Activated CD4-positive, alpha-beta T cell treated with anti-CD3 and anti-CD28 coated beads for 48 hours (primary cell): Measurements from ENCODE around the gene KCNAB1.

Source experiments
- DNase-seq: peaks from one replicate; pipeline ENCODE4 v3.0.0-alpha.2; 2020

KCNAB1 gene

DNA sequence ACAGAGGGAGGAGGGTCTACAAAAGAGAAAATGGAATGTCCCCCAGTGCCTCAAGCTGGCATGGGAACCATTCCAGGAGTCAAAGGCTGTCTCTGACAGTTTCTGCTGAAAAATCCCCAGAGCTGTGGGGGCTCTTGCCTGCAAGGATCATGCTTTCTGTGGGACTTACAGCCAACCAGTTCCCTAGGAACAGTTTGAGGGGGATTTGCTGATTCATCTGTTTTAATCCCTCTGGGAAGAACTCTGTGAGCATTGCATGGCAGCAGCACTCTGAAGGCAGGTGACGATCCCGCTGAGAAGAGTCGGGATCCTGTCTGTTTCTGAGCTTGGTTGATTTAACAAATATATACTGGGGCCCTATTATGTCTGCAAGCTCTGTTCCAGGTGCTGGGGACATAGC lies 258.5 kb downstream of the KCNAB1 start:
- DNase-seq, result no peak

DNA sequence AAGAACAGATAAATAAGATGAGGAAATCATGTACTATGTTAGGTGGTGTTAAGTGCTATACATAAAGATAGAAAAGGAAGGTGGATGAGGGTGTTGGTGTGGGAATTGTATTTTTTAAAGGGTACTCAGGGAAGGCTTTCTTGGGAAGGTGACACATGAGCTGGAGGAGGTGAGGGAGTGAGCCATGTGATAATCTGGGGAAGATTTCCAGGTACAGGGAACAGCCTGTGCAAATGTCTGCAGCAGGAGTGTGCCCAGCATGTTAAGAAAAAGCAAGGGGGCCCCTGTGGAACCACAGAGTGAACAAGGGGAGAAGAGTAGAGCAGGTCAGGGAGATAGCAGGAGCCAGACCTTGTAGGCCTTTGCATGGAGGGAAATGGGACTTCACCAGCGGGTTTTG lies 258.9 kb downstream of the KCNAB1 start:
- DNase-seq, result no peak

DNA sequence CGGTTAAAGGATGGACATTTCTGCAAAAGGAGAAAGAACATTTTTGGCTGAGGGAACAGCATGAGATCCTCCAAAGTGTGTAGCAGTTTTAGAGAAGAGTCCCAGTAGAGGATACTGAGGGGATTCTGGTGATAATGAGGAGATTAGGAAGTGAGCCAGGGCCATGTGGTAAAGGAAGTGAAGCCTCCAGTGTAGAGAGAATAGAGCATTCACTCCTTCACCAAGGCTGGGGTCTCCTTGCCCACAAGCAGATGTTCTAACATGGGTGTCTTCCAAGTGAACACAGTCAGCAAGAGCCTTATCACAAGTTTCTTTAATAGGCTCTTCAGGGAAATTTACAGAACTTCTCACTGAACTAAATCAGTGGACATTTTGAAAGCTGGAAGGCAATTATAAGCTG lies 260.9 kb downstream of the KCNAB1 start:
- no peak for DNase-seq

DNA sequence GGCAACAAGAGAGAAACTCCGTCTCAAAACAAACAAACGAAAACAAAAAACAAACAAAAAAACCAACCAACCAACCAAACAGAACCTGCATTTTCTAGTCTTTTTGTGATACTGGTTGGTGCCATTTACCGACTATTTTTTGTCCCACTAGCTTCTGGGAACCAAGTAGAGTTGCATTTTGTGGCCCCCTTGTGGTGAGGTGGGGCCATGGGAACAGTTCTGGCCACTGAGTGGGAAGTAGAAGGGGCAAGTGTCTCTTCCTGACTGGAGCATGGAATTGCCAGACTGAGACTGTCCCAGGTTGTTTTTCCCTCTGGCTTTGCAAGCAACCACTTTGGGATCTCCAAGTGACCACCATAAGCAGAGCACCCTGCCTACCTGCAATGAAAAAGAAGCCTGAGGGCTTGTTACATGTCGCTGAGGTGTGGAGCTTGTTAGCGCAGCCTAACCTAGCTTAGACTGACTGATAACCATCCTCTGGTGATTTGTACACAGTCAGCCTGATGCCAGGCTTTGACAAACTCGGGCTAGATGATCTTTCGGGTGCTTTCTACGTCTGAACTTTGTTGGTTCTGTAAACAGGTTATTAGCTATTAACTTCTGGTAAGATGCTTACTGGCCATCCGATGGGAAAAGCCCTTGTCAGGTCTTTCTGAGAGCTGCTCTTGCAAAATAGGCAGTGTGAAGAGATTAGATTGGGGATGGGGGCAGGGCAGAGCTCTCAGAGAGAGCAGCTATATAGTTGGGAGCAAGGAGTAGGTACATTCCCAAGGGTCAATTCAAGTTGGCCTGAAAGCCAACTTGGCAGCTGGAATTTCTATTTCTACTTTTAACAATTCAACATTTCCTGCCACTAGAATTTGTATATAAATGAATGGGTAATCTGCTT lies 262.3 kb downstream of the KCNAB1 start:
- peak; percentile 32 for DNase-seq

DNA sequence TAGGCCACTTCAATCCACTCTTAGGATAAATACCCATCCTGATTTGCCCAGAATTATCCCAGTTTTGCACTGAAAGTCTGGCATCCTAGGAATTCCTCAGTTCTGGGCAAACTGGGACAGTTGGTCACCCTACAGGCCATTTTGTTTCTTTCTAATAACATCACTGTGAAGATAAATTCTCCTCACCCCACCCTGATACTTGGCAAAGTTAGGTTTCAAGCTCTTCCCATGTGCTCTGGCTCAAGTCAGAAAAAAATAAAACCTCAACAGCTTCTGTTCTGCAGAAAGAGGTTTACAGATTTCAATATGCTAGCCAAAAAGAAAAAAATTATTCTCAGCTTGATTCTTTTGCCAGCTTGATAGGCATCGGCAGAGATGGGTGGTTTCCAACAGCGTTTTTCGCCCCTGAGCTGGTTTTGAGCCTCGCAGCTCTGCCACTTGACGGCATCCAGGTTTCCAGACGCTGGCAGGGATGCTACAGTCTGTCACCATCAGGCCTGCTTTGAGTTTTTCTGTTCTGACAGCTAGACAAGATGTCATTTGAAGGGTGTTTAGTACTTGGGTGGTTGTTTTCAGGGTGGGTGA lies 263.2 kb downstream of the KCNAB1 start:
- no peak for DNase-seq

DNA sequence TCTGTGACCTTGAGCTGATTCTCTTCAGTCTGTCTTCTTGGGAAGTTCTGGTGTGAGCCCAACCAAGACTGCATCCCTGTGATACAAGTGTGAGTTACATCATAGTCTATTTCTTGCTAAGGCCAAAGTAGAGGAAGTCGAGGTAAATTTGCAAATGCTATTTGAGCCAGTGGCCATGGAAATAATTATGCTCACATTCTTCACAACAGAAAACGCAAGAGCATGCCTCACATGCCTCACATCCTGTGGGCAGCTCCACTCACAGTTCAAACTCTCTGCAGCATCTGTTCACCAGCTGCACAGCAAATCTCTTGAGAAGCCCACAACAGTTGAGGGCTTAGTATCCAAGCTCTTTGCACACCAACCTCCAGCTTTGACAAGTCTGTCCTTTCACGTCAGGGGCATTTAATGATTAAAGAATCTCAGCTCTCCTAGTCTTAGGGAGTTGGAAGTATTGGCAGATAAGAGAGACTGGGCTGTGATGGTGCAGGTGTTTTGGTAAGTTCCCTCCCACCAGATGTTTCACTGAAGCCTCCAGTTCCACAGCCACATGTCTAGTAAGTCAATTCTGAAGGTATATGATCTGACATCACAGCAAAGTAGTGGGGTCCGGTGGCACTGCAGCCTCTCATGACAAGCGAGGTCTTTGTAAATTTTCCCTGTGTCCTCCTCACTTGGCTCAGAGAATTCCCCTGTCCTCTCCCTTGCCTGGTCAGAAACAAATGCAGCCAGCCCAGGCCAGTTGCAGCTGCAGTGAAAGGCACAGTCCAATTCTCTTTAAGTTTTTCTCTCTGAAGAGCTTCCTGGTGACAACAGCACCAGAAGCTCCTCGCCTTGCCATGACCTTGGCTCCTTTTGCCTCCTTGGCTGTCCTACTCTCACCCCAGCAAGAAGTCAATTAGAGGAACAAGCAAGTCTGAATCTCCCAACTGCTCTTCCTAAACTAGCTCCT lies 268.4 kb downstream of the KCNAB1 start:
- no peak for DNase-seq

DNA sequence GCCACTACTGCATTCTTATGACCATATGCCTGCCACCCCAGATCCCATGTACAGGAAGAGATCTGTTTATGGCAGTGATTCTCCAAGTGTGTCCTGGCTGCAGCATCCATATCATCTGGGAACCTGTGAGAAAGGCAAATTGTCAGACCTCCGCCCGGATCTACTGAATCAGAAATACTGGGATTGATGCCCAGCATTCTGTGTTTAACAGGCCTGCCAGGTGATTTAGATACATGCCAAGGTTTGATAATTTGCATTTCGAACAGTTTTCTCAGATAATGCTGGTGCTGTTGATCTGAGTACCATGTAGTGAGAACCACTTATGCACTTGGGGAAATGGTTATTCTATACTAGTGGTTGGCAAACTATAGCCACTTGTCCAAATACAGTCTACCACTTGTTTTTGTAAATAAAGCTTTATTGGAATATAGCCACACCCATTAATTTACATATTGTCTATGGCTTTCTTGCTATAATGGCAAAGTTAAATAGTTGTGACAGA lies 269.1 kb downstream of the KCNAB1 start:
- no peak for DNase-seq

DNA sequence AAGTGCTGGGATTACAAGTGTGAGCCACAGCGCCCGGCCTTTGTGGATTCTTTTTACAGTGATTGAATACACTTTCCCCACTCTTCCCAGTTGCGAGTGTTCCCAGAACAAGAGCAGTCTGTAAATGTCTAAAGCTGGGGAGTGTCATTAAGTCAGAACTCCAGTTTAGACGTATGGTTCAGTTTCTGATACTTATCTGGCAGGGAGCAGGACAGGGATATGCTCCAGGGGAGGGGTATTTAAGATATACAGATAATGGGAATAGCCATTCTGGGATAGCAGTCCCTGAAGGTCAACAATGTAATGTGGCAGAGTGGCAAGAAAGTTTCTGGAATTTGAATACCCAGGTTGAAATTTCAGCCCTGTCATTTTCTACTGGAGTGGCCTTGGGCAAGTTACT lies 270.5 kb downstream of the KCNAB1 start:
- DNase-seq, result no peak

DNA sequence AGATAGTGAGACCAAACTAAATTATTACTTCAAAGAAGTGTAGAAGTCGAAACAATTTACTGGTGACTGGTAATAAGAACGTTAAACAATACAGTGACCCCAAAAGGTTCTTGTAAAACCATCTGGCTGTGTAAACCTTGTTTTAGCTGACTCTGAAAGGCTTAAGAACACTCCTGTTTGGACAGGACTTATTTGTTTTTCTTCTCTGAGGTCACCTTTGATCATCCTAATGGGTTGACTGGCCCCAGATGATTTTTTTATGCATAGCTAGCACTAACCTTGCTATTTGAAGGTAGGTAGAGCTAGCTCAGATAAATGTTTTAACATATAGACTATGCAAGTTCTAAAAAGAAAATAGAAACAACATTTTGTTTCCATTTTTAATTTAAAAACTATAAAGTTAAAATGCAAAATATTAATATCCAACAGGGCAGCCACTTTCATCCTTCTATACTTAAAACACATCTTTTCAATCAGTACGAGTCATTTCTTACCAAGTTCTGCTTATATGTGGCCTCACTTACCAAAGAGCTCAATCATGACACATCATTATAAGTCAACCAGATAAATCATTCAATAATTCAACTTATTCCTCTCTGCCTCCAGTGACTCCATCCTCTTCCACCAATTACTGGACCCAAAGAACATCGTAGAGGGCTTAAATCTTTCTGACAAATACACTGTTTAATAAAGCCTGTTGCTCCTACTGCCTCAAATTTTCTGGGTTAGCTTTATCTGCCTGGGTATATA lies 275.8 kb downstream of the KCNAB1 start:
- DNase-seq, result no peak

DNA sequence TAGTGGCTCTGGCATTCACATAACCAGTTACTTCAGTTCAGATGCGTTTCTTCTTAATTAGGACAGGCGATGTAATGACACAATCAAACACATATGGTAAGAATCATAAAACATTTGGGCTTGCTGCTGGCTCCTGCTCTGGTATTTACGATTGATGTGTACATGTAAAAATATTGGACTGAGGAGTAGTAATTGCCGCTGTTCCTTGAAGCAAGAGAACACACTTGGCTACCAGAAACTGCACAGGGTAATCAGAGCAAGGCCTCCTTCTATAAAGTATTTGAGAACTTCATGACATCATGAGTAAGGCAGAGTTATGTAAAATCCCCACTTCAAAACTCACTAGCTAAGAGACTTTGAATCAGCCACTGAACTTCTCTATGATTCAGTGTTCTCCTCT lies 276.5 kb downstream of the KCNAB1 start:
- no peak for DNase-seq

DNA sequence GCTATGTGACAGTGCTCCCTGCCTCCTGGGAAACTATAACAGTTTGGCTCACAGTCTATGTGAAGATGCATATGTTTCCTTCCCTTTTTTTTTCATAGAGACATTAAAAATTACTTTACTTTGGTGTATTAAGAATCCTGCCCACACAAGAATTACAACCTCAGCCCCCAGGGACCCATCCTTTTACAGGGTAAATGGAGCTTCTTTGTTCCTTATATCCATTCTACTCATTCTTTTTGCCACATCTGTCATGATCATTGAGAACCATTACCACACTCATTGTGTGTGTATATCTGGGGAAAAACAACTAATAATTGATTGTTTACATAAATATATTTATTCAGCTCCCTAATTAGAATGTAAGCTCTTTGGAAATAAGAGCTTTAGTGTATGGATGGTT lies 277.2 kb downstream of the KCNAB1 start:
- DNase-seq, result no peak

DNA sequence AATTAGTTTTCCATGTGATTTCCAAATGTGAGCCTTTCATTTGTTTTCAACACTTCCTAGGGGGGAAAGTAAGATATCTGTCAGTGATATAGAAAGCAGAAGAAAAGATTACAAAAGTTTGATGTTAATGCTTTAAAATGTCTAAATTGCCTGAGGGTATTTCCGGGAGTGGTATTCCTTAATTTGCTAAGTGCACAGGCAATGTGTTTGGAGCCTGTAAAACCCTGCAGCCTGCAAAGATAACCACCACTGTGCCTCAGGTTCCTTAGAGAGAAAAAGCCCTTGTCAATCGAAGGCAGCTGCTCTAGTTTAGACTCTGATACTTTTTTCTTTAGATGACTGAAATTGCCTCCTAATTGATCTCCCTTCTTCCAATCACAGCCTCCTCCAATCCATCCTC lies 279.7 kb downstream of the KCNAB1 start:
- DNase-seq, result no peak

DNA sequence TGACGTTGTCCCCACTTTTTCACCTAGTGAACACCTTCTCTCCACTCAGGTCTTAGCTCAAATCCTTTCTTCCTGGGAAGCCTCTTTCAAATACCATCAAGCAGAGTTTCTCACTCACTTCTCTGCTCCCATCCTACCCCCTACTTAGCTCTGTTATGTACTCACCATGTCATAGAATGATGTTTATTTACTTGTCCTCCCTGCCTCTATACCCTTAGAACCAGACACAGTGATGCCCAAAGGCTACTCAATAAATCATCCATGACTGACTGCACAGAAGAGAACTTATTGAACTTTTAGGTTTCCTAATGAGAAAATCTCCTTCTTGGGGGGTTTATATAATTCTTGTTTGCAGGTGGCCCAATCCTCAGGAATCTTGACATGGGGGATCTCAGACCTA lies 280.4 kb downstream of the KCNAB1 start:
- DNase-seq, result no peak

DNA sequence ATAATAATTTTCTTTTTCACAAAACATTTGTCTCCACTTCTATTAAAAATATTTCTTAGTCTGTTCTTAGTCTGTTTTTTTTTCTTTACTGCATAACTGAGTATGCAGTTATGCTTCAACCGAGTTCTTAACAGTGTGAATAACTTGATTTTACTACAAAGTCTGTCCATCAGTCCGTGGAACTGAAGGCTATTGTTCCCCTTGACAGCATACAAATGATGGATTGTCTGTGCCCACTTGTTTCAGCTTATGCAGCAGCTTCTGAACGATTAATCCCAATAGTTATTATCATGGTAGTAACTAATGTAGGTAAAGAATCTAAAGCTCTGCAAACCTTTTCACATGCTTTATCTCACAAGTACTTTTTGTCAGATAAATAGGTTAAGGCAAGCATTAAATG lies 283.8 kb downstream of the KCNAB1 start:
- DNase-seq, result no peak

DNA sequence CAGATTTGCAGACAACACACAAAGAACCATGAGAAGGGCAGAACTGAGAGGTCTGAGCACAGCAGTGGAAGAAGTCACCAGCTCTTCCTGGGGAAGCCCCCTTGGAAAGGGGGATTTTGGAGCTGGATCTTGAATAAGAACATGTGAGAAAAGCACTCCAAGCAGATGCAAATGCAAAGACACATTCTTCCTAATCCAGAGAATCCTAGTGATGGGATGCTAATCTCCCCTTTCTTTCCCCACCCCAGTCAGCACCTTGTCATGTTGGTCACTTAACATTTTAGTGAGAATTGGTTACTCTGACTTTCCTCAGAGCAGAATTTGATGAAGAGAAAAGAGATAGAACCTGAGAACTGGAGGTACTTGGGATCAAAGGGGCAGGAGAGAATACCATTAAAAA lies 286.0 kb downstream of the KCNAB1 start:
- DNase-seq, result no peak

DNA sequence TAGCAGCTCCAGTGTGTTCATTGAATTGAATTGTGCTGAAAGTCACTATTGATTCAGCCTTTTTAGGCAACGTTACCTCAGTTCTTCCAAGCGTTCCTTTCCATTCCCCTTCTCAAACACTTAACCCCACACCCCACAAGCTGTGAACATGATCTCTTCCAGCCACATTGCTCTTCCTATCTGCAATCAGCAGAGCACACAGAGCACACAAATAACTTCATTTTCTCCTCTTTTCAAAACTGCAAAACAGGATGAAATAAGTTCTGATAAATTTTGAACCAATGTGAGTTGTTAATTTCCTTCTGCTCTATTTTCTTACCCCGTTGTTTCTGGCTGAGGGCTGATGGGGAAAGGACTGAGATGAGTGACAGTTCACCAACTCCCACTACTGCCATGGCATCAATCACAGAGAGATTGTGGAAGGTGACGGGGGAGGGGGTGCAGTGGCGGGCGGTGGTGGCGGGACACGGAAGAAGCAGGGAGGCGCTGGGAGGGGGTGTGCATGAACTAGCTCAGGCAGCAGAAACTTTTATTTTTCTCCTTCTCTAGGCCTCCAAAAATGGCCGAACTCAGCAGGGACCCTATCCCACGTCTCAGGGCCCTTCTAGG lies 287.3 kb downstream of the KCNAB1 start:
- DNase-seq, result no peak

DNA sequence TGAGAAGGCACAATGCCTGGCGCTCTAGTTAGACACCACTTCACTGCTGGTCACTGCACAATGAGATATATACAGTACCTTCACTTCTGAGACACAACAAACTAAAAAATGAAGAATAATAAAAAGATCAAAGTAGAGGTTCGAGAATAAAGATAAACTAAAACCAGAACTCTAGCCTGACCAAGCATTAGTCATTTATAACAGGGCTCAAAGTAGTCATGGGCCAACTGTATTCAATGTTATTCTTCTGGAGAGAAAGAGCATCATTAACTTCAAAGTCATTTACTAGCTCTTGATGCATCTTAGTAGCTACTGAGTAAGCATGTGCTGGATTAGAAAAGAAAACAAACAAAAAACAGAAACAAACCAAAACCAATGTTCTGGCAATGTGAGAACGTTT lies 289.3 kb downstream of the KCNAB1 start:
- DNase-seq, result no peak

DNA sequence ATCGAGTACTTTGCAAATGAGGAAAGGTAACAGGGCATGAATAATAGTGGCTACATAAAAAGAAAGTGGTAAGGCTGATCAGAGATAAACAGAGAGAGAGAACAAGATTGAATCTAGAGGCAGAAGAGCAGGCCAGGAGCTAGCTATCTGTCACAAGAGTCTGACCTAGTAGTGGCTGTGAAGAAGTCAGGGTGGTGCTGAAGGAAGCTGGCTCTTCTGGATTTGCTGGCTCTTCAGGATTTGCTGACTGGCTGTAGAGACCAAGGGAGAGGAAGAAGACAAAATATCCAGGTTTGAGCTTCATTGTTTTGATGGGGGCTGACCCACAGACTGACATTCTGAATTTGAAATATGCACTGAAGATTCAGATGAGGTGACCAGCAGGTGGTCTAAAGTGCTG lies 292.2 kb downstream of the KCNAB1 start:
- DNase-seq, result no peak

DNA sequence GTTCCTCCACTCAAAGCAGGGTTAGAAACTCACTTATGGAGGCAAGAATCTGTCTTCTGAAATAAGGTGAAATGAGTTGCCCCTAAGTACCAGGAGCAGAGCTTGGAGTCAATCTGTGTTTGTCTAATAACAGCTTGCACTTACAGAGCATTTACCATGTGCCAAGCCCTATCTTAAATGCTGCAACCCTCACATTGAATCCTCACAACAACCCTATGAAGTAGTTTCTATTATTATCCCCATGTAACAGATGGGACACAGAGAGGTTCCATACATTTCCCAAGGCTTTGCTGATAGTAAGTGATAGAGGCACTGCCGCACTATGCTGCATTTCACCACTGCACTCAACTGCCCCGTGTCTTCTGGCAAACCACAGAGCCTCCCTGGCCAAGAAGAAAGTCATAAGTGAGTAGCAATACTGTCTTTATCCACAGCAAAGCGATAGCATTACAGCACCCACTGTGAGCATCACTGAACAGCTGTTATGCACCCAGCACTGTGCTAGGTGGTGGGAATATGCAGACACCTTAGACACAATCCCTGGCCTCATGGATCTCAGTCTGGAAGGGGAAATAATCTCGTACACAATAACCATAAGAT lies 293.0 kb downstream of the KCNAB1 start:
- DNase-seq, result no peak

DNA sequence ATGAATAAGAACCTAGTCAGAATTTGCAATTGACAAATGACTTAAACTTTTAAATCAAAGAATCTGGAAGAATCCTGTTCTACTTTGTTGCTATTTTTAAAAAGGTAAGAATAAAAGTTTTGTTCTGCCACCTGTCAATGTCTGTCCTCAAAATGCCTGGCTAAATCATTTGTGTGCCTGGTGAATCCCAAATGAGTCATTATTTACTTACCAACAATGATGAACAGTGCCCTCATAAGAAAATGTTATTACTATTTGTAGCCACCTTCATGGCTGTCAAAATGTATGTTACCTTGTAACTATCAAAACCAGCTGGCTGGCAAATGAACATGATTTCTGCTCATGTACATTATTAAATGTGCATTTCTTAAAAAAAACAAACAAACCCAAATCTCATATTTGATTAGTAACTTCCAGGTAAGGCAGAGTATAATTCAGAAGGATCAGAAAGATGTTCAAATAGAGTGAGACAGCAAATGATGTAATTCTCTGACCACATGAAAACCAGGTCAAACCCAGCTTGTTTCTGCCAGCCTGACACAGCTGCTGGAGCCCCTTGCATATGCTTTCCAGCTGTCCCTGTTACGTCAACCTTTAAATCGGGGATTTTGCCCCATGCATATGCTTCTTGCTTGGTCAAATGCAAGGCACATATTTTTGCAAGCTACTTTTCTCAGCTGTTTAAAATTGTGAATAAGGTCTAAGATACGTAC lies 296.6 kb downstream of the KCNAB1 start:
- no peak for DNase-seq

DNA sequence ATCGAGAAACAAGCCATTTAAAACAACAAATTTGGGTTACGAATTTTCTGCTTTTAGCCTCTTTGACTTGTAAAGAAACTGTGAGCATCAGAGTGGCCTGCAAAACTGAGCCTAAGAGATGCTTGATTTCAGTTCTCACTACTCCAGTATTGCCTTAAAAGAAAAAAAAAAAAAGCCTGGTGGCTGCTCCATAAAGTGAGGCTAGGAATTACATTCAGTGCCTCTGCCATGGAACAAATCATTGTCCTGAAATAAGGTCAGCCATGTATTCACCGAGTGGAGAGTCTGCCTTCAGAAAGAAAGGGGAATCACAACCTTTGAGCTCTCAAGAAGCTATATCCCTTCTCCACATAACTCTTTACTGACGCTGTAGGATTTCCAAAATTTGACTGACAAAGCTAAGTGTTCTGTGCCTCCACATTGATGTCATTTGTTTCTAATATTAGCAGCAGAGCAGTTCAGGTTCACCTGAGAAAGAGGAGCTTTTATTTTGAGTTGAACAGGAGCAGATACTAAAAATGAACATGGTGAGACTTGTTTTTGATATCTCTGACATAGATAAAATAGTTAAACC lies 297.3 kb downstream of the KCNAB1 start:
- DNase-seq, result no peak
